ENCODE measurements around the gene PTAFR.
A peak's percentile ranks its signal among the peaks of the same experiment; 100 is the strongest.

The PTAFR gene

GRCh38 chr1:28126783-28127490, 49.6 kb downstream of the PTAFR start:
- DNase-seq (ENCODE audit: extremely low spot score, insufficient read length, low read depth) (no peak), FAIRE-seq (no peak)

- FAIRE-seq (no peak), DNase-seq (ENCODE audit: extremely low spot score, insufficient read length, low read depth) (no peak)
Observed at GRCh38 chr1:28126212-28126611, 50.3 kb downstream of the PTAFR start.

GRCh38 chr1:28123461-28123961, 53.0 kb downstream of the PTAFR start:
- DNase-seq (ENCODE audit: extremely low spot score, insufficient read length, low read depth) (no peak), FAIRE-seq (peak; percentile 29)

- FAIRE-seq: no peak
- DNase-seq (ENCODE audit: extremely low spot score, insufficient read length, low read depth): no peak
Observed at GRCh38 chr1:28122183-28122582, 54.3 kb downstream of the PTAFR start.

- FAIRE-seq (no peak), DNase-seq (ENCODE audit: extremely low spot score, insufficient read length, low read depth) (no peak)
Observed at GRCh38 chr1:28119556-28119955, 56.9 kb downstream of the PTAFR start.

- DNase-seq (ENCODE audit: extremely low spot score, insufficient read length, low read depth): no peak
- peak; percentile 33 for FAIRE-seq
Observed at GRCh38 chr1:28118640-28119307, 57.7 kb downstream of the PTAFR start.

GRCh38 chr1:28115267-28115666, 61.2 kb downstream of the PTAFR start:
- FAIRE-seq (peak; percentile 88), DNase-seq (ENCODE audit: extremely low spot score, insufficient read length, low read depth) (no peak)

- no peak for FAIRE-seq
Observed at GRCh38 chr1:28114844-28115243, 61.6 kb downstream of the PTAFR start.

GRCh38 chr1:28113242-28113572, 63.3 kb downstream of the PTAFR start:
- DNase-seq (ENCODE audit: extremely low spot score, insufficient read length, low read depth) (no peak), FAIRE-seq (no peak)

More at GRCh38 chr1:28114844-28115243, 61.6 kb downstream of the PTAFR start:
- DNase-seq (ENCODE audit: extremely low spot score, insufficient read length, low read depth): no peak

- no peak for DNase-seq (ENCODE audit: extremely low spot score, insufficient read length, low read depth)
- FAIRE-seq: peak; percentile 58
Observed at GRCh38 chr1:28112388-28113241, 63.9 kb downstream of the PTAFR start.

- DNase-seq (ENCODE audit: extremely low spot score, insufficient read length, low read depth) (no peak), FAIRE-seq (peak; percentile 38)
Observed at GRCh38 chr1:28111157-28111556, 65.3 kb downstream of the PTAFR start.

GRCh38 chr1:28110555-28110954, 65.9 kb downstream of the PTAFR start:
- FAIRE-seq (no peak), DNase-seq (ENCODE audit: extremely low spot score, insufficient read length, low read depth) (no peak)

- no peak for FAIRE-seq
- DNase-seq (ENCODE audit: extremely low spot score, insufficient read length, low read depth): no peak
Observed at GRCh38 chr1:28109639-28110038, 66.9 kb downstream of the PTAFR start.

- FAIRE-seq: no peak
- DNase-seq (ENCODE audit: extremely low spot score, insufficient read length, low read depth): no peak
Observed at GRCh38 chr1:28108001-28108400, 68.5 kb downstream of the PTAFR start.

GRCh38 chr1:28104866-28105467, 71.5 kb downstream of the PTAFR start:
- no peak for DNase-seq (ENCODE audit: extremely low spot score, insufficient read length, low read depth)
- FAIRE-seq: no peak

GRCh38 chr1:28102189-28102588, 74.3 kb downstream of the PTAFR start:
- DNase-seq (ENCODE audit: extremely low spot score, insufficient read length, low read depth) (no peak), FAIRE-seq (no peak)

- FAIRE-seq (no peak), DNase-seq (ENCODE audit: extremely low spot score, insufficient read length, low read depth) (no peak)
Observed at GRCh38 chr1:28099050-28099769, 77.3 kb downstream of the PTAFR start.

Measured in GM18507 (cell line).